ENCODE data around the gene NXPE1.
"Not testable (repeated sequence)": the region's sequence is repeated elsewhere in the genome, so short reads cannot be mapped to it uniquely, and the experiment has no call there.

DNA sequence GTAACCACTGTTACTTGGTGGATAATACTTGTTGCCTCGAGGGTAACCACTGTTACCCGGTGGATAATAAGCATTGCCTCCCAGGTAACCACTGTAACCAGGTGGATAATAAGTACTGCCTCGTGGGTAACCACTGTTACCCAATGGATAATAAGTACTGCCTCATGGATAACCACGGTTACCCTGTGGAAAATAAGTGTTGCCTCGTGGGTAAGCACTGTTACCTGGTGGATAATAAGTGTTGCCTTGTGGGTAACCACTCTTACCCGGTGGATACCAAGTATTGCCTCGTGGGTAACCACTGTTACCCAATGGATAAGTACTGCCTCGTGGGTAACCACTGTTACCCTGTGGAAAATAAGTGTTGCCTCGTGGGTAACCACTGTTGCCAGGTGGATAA is 48.9 kb upstream of the NXPE1 start:
- TF ChIP-seq, protein P1, sequence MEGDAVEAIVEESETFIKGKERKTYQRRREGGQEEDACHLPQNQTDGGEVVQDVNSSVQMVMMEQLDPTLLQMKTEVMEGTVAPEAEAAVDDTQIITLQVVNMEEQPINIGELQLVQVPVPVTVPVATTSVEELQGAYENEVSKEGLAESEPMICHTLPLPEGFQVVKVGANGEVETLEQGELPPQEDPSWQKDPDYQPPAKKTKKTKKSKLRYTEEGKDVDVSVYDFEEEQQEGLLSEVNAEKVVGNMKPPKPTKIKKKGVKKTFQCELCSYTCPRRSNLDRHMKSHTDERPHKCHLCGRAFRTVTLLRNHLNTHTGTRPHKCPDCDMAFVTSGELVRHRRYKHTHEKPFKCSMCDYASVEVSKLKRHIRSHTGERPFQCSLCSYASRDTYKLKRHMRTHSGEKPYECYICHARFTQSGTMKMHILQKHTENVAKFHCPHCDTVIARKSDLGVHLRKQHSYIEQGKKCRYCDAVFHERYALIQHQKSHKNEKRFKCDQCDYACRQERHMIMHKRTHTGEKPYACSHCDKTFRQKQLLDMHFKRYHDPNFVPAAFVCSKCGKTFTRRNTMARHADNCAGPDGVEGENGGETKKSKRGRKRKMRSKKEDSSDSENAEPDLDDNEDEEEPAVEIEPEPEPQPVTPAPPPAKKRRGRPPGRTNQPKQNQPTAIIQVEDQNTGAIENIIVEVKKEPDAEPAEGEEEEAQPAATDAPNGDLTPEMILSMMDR (IDR thresholded peaks at IDR 0.05): not testable (repeated sequence)
- not testable (repeated sequence) for TF ChIP-seq POLR2A, POLR2AphosphoS5 (IDR thresholded peaks at IDR 0.05)
